Skeletal muscle satellite cell (primary cell): ENCODE data around the gene ANKFN1.
"Not testable (repeated sequence)": the region's sequence is repeated elsewhere in the genome, so short reads cannot be mapped to it uniquely, and the experiment has no call there.

Experiments used
- H3K27me3 ChIP-seq: 2 replicates; pipeline ENCODE4 v1.7.0; 2013; ENCODE audit warnings: low read length; ENCODE audit not compliant: control insufficient read depth, insufficient read depth
- H3K36me3 ChIP-seq: 2 replicates; pipeline ENCODE4 v1.7.0; 2013; ENCODE audit warnings: mild to moderate bottlenecking, control low read depth, low read length; ENCODE audit not compliant: insufficient read depth
- H3K4me1 ChIP-seq: 2 replicates; pipeline ENCODE4 v1.7.0; 2013; ENCODE audit warnings: low read length; ENCODE audit not compliant: control insufficient read depth, insufficient read depth
- H3K4me2 ChIP-seq: 2 replicates; pipeline ENCODE4 v1.7.0; 2013; ENCODE audit warnings: mild to moderate bottlenecking, low read length
- H3K4me3 ChIP-seq: 2 replicates; pipeline ENCODE4 v1.7.0; 2013; ENCODE audit warnings: low read length
- H3K9ac ChIP-seq: 2 replicates; pipeline ENCODE4 v1.7.0; 2013; ENCODE audit warnings: mild to moderate bottlenecking, low read depth, low read length, moderate library complexity
- H3K9me3 ChIP-seq: replicated peaks from 2 replicates; pipeline ENCODE4 v1.7.0; 2013; ENCODE audit warnings: mild to moderate bottlenecking, control low read depth, low read length

The ANKFN1 gene

GRCh38 chr17:56373981-56374833 is 220.9 kb downstream of the ANKFN1 start:
- no peak overlapping the region for H3K4me3 ChIP-seq
- no peaks in the 10 kb centered on the region for H3K27me3 ChIP-seq
- H3K9me3 ChIP-seq: no peaks in the 10 kb centered on the region
- H3K9ac ChIP-seq: no peak overlapping the region
- no peaks in the 10 kb centered on the region for H3K4me1 ChIP-seq
- H3K4me2 ChIP-seq: no peak overlapping the region
- no peaks in the 10 kb centered on the region for H3K36me3 ChIP-seq

GRCh38 chr17:56389356-56389755 is 236.1 kb downstream of the ANKFN1 start:
- H3K36me3 ChIP-seq: no peaks in the 10 kb centered on the region
- H3K27me3 ChIP-seq: no peaks in the 10 kb centered on the region
- H3K4me3 ChIP-seq: no peak overlapping the region
- H3K9ac ChIP-seq: no peak overlapping the region
- H3K4me2 ChIP-seq: no peak overlapping the region
- no peaks in the 10 kb centered on the region for H3K4me1 ChIP-seq
- no peaks in the 10 kb centered on the region for H3K9me3 ChIP-seq

GRCh38 chr17:56392321-56392720 is 239.0 kb downstream of the ANKFN1 start:
- H3K4me3 ChIP-seq: no peak overlapping the region
- no peak overlapping the region for H3K4me2 ChIP-seq
- H3K27me3 ChIP-seq: no peaks in the 10 kb centered on the region
- H3K9ac ChIP-seq: no peak overlapping the region
- H3K36me3 ChIP-seq: no peaks in the 10 kb centered on the region
- H3K9me3 ChIP-seq: no peaks in the 10 kb centered on the region
- no peaks in the 10 kb centered on the region for H3K4me1 ChIP-seq

- H3K36me3 ChIP-seq: no peaks in the 10 kb centered on the region
- H3K4me2 ChIP-seq: no peak overlapping the region
- H3K9ac ChIP-seq: no peak overlapping the region
- no peaks in the 10 kb centered on the region for H3K9me3 ChIP-seq
- no peak overlapping the region for H3K4me3 ChIP-seq
- H3K27me3 ChIP-seq: no peaks in the 10 kb centered on the region
- H3K4me1 ChIP-seq: no peaks in the 10 kb centered on the region
Measured at GRCh38 chr17:56393156-56393555, 239.9 kb downstream of the ANKFN1 start.

- H3K4me3 ChIP-seq: no peak overlapping the region
- H3K9me3 ChIP-seq: no peaks in the 10 kb centered on the region
- H3K4me1 ChIP-seq: no peaks in the 10 kb centered on the region
- H3K27me3 ChIP-seq: no peaks in the 10 kb centered on the region
- no peak overlapping the region for H3K9ac ChIP-seq
- no peaks in the 10 kb centered on the region for H3K36me3 ChIP-seq
- H3K4me2 ChIP-seq: no peak overlapping the region
Measured at GRCh38 chr17:56395787-56396186, 242.5 kb downstream of the ANKFN1 start.

- Histone ChIP-seq H3K4me3 (no peak overlapping the region), H3K4me2 (no peak overlapping the region), H3K27me3 (no peaks in the 10 kb centered on the region), H3K9ac (no peak overlapping the region), H3K9me3 (no peaks in the 10 kb centered on the region), H3K4me1 (no peaks in the 10 kb centered on the region), H3K36me3 (no peaks in the 10 kb centered on the region)
Measured at GRCh38 chr17:56407086-56407485, 253.8 kb downstream of the ANKFN1 start.

- not testable (repeated sequence) for H3K4me1 ChIP-seq, H3K9me3 ChIP-seq, H3K4me3 ChIP-seq, H3K9ac ChIP-seq, H3K27me3 ChIP-seq, H3K4me2 ChIP-seq, H3K36me3 ChIP-seq
Measured at GRCh38 chr17:56412356-56412755, 259.1 kb downstream of the ANKFN1 start.

- H3K4me2 ChIP-seq: no peak overlapping the region
- H3K36me3 ChIP-seq: no peaks in the 10 kb centered on the region
- H3K9ac ChIP-seq: no peak overlapping the region
- no peak overlapping the region for H3K4me3 ChIP-seq
- no peaks in the 10 kb centered on the region for H3K9me3 ChIP-seq
- H3K27me3 ChIP-seq: no peaks in the 10 kb centered on the region
- no peaks in the 10 kb centered on the region for H3K4me1 ChIP-seq
Measured at GRCh38 chr17:56416682-56417351, 263.5 kb downstream of the ANKFN1 start.

GRCh38 chr17:56424005-56424404 is 270.7 kb downstream of the ANKFN1 start:
- no peaks in the 10 kb centered on the region for H3K36me3 ChIP-seq
- H3K27me3 ChIP-seq: no peaks in the 10 kb centered on the region
- H3K4me2 ChIP-seq: no peak overlapping the region
- H3K9ac ChIP-seq: no peak overlapping the region
- no peak overlapping the region for H3K4me3 ChIP-seq
- no peaks in the 10 kb centered on the region for H3K4me1 ChIP-seq
- H3K9me3 ChIP-seq: no peaks in the 10 kb centered on the region

- Histone ChIP-seq H3K9ac (no peak overlapping the region), H3K27me3 (no peaks in the 10 kb centered on the region), H3K4me2 (no peak overlapping the region), H3K4me3 (no peak overlapping the region), H3K36me3 (no peaks in the 10 kb centered on the region), H3K9me3 (no peaks in the 10 kb centered on the region), H3K4me1 (no peaks in the 10 kb centered on the region)
Measured at GRCh38 chr17:56424543-56425044, 271.3 kb downstream of the ANKFN1 start.

GRCh38 chr17:56425483-56425882 is 272.2 kb downstream of the ANKFN1 start:
- Histone ChIP-seq H3K36me3 (no peaks in the 10 kb centered on the region), H3K4me2 (no peak overlapping the region), H3K9me3 (no peaks in the 10 kb centered on the region), H3K4me1 (no peaks in the 10 kb centered on the region), H3K4me3 (no peak overlapping the region), H3K27me3 (no peaks in the 10 kb centered on the region), H3K9ac (no peak overlapping the region)
